ENCODE measurements around the gene SRM.

Gene SRM

GRCh38 chr1:11012260-11013159 lies 47.3 kb downstream of the SRM start, which contains the start of gene TARDBP:
Gene TARDBP (plus strand): TSS chr1:11012654. CDS start chr1:11013728, 1,074 bp downstream.
- peak; percentile 80 to 86 for DNase-seq
